Measurements from ENCODE around the gene GDAP1L1. TPM values are rescaled to one million over a fixed set of nuclear protein-coding genes. Genes with fewer than 3 reads are reported as not detected.

Gene GDAP1L1
- polyA plus RNA-seq, 2 of the 4 experiments (the other 2 are of a cell fraction) = 0.06 to 0.13 TPM

DNA sequence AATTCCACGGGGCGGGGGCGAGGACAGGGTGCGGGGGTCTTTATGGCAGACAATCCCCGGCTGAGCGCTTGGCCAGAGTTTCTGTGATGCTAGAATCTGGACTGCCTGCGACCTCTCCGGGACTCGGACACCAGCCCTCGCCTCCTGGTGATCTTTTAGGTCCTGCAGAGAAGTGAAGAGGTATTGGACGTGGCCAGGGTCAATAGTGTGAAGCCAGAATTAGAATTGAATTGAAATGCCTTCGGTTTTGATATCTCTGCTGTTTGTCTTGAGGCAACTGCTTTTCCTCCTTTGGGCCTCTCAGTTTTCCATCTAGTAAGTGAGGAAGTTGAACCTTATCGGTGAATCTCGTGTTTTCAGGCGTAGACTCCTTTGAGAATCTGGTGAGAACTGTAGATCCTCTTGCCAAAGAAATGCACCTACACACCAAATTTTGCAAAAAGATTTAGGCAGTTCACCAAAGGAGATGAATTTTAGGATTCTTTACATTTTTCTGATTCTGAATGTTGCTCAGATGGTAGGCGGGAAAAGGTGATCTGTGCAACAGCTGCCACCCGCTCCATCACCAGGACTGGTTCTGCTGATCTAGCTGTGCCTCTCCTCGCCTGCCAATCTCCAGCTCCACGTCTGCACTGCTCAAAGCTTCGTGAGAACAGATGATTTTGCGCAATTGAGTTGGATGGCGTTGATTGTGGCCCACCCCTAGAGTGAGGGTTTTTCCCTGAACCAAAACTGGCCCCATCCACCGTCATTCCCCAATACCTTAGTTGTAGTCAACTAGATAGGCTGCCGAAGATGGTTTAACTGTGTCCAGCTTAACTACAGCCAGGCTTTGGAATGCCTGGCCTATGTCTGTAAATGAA, 35.7 kb upstream of the GDAP1L1 start:
- POLR2A ChIA-PET = interaction anchor here (1.1 kb wide), 1 partner anchor 95 kb away, joined by 3 read pairs; no protein-coding TSS in a partner anchor
- no peak for DNase-seq (ENCODE audit: low read depth in 1 of 2, low spot score in 1 of 2)
- WGBS (ENCODE audit: missing lambda C conversion rate) = 46% methylated on average over 20 of the region's 24 CpGs

DNA sequence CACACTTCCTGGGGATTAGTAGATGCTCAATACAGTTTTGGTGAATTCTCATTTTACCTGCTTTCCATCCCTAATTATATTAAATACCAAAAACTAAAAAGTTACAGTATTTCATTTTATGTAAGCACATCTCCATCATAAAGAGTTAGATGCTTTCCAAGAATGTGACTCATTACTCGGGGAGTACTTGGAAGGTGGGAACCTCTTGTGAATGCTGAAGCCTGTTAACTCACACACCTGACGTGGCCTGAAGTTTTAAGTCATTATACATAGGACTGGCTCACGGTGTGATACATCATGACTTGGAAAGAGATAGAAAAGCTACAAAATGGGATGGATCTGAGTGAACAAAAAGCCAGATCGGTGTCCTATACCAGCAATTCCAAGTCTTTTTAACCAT, 34.3 kb upstream of the GDAP1L1 start:
- CTCF ChIA-PET = interaction anchor here (1.0 to 16.0 kb wide), 12 partner anchors 17 to 398 kb away, joined by 3 to 440 read pairs (median 22); partner anchors contain the start of gene FITM2
- Histone ChIP-seq H3K27ac (no peak overlapping the region), H3K9me3 (no peaks in the 10 kb centered on the region), H3K4me1 (peaks cover 16% of the 10 kb centered on the region), H3K4me2 (no peak overlapping the region), H3K4me3 (no peak overlapping the region)
- WGBS (ENCODE audit: missing lambda C conversion rate) = 76% methylated on average over 4 of the region's 4 CpGs
- POLR2A ChIA-PET = interaction anchor here (0.7 kb wide), 2 partner anchors 104 to 675 kb away, joined by 3 to 4 read pairs; no protein-coding TSS in a partner anchor
- ATAC-seq (no peak), FAIRE-seq (no peak), DNase-seq (ENCODE audit: low read depth in 1 of 2, low spot score in 1 of 2) (no peak)
- TF ChIP-seq HOXB5 (CRISPR knock-in tag; IDR thresholded peaks at IDR 0.05) = no peak
- TF ChIP-seq RARB (CRISPR knock-in tag; IDR thresholded peaks at IDR 0.05) = no peak
- TF ChIP-seq RNF2 (IDR thresholded peaks at IDR 0.05; ENCODE audit: borderline replicate concordance, low read depth) = no peak
- no peak for TF ChIP-seq TP53 (CRISPR knock-in tag; IDR thresholded peaks at IDR 0.05)
- TF ChIP-seq EHF (CRISPR knock-in tag; IDR thresholded peaks at IDR 0.05) = no peak
- no peak for TF ChIP-seq CHD4 (IDR thresholded peaks at IDR 0.05; ENCODE audit: borderline replicate concordance)
- TF ChIP-seq, protein P1, sequence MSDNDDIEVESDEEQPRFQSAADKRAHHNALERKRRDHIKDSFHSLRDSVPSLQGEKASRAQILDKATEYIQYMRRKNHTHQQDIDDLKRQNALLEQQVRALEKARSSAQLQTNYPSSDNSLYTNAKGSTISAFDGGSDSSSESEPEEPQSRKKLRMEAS (IDR thresholded peaks at IDR 0.05) = no peak

More for the DNA sequence above, 35.7 kb upstream of the GDAP1L1 start:
- no peaks in the 10 kb centered on the region for H3K9me3 ChIP-seq
- peak overlapping the region; percentile 64 for H3K4me3 ChIP-seq
- no peak; a peak in 1 of 6 replicates for ATAC-seq
- CTCF ChIA-PET = interaction anchor here (1.2 to 16.0 kb wide), 8 partner anchors 16 to 398 kb away, joined by 3 to 440 read pairs (median 77); partner anchors contain the start of gene FITM2
- H3K4me2 ChIP-seq = peak overlapping the region; percentile 84
- H3K4me1 ChIP-seq = peaks cover 30% of the 10 kb centered on the region
- no peak for FAIRE-seq
- peak overlapping the region; percentile 63 to 98 for H3K27ac ChIP-seq
- TF ChIP-seq PHF8 (IDR thresholded peaks at IDR 0.05; ENCODE audit: borderline replicate concordance, low read depth) (peak; percentile 38; the same call in 1 of the 2 replicates), FOSB (CRISPR knock-in tag; IDR thresholded peaks at IDR 0.05) (no peak), SMC3 (IDR thresholded peaks at IDR 0.05) (no peak), ZSCAN20 (CRISPR knock-in tag; IDR thresholded peaks at IDR 0.05) (peak; percentile 56; the same call in 1 of the 2 replicates)

- ChIA-PET POLR2A (no interaction called here), CTCF (interaction anchor here (0.7 to 16.0 kb wide), 47 partner anchors 9 to 660 kb away, joined by 3 to 440 read pairs (median 5); partner anchors contain the start of gene FITM2)
- TF ChIP-seq SMC3 (IDR thresholded peaks at IDR 0.05) (peak; percentile 77), CTCF (IDR thresholded peaks at IDR 0.05) (peak; percentile 92), HOXB13 (CRISPR knock-in tag; IDR thresholded peaks at IDR 0.05; ENCODE audit: low read depth) (no peak), ZC3H11A (IDR thresholded peaks at IDR 0.05) (no peak), TFCP2L1 (CRISPR knock-in tag; IDR thresholded peaks at IDR 0.05) (no peak), RAD21 (conservative IDR thresholded peaks at IDR 0.05 in 1 of 2, IDR thresholded peaks at IDR 0.05 in 1 of 2) (peak; percentile 92 to 97)
- TF ChIP-seq, protein P2, sequence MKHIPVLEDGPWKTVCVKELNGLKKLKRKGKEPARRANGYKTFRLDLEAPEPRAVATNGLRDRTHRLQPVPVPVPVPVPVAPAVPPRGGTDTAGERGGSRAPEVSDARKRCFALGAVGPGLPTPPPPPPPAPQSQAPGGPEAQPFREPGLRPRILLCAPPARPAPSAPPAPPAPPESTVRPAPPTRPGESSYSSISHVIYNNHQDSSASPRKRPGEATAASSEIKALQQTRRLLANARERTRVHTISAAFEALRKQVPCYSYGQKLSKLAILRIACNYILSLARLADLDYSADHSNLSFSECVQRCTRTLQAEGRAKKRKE (CRISPR knock-in tag; IDR thresholded peaks at IDR 0.05; ENCODE audit: low read depth) = no peak
- Histone ChIP-seq H3K4me3 (no peak overlapping the region), H3K27ac (no peak overlapping the region), H3K4me1 (peaks cover 7% of the 10 kb centered on the region; the same call in 2 of the 3 replicates), H3K4me2 (no peak overlapping the region), H3K9me3 (no peaks in the 10 kb centered on the region)
- FAIRE-seq (no peak), ATAC-seq (peak; percentile 67 to 68), DNase-seq (ENCODE audit: low read depth in 1 of 2, low spot score in 1 of 2) (peak; percentile 57 to 77)
- 42% methylated on average over 7 of the region's 7 CpGs for WGBS (ENCODE audit: missing lambda C conversion rate)
These were observed 32.0 kb upstream of the GDAP1L1 start for GRCh38 chr20:44215125-44215524.
